Effector CD8-positive, alpha-beta T cell (primary cell): Measurements from ENCODE around the gene SLC2A13.
A peak's percentile ranks its signal among the peaks of the same experiment; 100 is the strongest.

Source experiments
- DNase-seq: peaks from one replicate; lab custom pipeline; 2025; lab: John Stamatoyannopoulos, UW
- total RNA-seq, 4 experiments: gene quantifications; one replicate each; lab custom pipeline; 2026; lab: John Stamatoyannopoulos, UW

The SLC2A13 gene
- 9.4 to 18.2 (median 16.3) reads per million in 4 experiments for total RNA-seq

GRCh38 chr12:40105515-40106201 is at the start of gene SLC2A13:
Gene SLC2A13 (minus strand): TSS chr12:40106081. CDS start chr12:40105808, 273 bp downstream.
- DNase-seq: peak; percentile 63

DNA sequence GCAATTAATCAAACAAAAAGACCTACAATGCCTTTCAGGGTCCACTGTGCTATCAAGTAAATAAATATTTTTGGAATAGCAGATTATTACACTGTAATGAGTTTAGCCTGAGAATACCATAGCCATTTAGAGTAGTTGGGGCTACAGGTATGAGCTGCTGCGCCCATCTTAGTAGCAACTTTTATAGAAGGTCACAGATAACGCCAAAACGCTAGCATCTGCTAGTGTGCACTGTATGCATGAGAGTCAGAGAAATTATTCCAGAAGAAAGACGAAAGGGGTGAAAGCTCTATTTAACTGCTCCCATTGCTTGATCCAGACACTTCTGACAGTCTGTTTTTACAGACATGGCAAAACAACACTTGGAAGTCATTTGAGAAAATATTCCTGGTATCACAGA is 48.5 kb upstream of the SLC2A13 start:
- no peak for DNase-seq

DNA sequence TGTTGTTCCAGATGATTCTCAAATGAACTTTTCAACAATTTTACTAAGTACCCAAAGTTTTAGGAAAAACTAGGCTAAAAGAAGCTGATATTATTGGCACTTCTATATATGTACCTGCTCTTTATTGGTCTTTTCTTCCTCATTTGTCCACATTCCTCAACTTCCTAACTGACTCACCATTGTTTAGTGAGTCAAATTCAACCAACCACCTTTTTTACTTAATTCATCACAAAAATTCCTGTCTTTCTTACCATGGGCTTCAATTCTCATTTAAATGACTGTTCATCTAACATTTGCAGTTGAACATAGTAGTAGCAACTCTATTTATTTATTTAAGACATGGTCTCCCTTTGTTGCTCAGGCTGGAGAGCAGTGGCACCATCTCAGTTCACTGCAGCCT is 47.6 kb upstream of the SLC2A13 start:
- DNase-seq: no peak

DNA sequence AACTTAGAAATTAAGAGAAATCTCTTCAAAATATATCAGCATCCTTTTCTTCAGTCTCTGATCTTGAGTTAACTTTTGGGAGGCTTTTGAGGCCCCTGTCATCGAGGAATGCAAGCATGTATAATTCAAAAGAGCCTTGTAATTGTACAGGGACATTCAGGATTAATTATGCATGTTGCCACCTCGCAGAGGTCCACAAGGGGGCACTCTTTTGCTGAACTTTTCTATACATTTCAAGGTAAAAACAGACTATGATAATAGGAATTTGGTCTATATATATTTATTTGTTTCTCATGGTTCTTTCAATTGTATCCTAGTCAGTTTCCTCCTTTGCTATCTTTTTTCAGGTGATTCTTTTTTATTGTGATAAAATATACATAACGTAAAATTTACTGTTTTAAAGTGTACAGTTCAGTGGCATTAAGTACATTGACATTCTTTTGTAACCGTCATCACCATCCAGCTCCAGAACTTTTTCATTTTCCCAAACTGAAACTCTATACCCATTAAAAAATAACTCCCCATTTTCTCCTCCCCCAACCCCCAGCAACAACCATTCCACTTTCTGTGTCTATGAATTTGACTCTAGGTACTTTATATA is 47.0 kb upstream of the SLC2A13 start:
- no peak for DNase-seq

- DNase-seq: no peak
These were observed 43.9 kb upstream of the SLC2A13 start for GRCh38 chr12:40149673-40150260.

DNA sequence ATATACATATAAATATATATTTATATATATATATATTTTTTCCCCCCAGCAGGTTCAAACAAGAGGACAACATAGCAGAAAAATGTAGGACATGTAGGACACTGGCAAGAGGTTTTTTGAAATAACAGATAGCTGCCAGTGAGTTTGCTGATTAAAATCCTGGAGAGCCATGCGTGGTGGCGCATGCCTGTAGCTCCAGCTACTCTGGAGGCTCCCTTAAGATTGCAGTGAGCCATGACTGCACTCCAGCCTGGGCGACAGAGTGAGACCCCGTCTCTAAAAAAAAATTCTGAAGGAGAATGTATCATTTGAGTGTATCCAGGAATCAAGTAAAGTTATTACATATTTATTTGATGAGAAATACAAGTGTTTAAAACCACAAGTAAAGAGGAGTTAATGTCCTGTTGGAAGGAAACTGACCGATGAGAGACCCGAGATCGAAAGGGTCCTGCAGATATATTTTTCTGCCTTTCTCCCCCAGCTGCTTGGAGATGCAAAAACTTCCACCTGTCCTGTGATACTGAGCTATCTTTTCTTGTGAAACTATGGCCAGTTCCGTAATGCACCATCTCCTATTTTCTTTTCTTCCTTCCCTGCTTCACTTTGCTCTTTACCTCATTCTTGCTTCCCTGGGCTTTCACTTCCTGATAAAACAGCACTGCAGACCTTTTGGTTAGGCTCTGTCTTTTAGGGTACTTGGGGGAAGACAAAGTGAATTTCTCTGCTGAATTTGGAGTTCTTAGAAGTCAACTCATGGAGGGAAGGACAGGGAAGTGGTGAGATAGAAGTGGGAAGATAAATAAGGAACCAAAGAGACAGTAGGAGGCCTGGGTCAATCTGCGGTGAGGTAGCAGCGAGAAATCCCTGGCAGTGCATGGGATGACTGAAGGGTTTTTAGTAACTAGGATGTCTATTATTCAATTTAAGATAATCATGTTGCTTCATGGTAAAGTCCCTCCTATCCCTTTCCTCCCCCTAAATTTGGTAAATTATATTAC is 41.2 kb upstream of the SLC2A13 start:
- no peak for DNase-seq

- DNase-seq: no peak
These were observed 40.0 kb upstream of the SLC2A13 start for GRCh38 chr12:40145896-40146295.

- no peak for DNase-seq
These were observed 38.1 kb upstream of the SLC2A13 start for GRCh38 chr12:40144023-40144422.

DNA sequence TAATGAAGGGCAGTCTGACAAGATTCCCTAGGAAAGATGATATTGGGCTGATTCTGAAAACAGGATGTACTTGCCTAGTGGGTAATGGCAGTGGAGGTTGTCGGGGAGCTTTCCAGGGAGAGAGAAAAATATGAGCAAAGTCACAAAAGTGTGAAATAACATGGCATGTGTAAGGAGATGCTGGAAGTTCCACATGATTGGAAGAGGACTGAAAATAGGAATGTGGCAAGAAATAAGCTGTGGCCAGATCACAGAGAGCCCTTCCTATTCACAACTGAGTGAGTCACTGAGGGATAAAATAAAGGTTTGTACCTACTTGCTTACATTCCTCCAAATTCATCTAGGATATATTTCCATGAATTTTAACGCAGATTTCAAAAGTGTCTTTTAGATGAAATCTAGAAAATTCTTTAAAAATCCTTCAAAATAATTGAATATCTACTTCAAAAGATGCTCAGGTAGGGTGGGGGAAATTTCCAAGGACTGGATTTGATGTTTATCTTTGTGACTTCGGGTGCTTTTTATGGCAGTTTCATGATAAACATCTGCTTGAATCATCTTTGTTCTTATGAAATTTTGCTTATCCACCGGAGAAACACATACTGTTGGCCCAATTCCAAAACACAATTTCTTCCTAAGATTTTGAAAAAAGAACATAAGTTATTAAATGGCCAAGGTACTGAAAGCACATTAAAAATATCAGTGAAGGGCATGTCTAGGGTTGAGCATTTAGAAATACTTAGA is 36.3 kb upstream of the SLC2A13 start:
- no peak for DNase-seq

DNA sequence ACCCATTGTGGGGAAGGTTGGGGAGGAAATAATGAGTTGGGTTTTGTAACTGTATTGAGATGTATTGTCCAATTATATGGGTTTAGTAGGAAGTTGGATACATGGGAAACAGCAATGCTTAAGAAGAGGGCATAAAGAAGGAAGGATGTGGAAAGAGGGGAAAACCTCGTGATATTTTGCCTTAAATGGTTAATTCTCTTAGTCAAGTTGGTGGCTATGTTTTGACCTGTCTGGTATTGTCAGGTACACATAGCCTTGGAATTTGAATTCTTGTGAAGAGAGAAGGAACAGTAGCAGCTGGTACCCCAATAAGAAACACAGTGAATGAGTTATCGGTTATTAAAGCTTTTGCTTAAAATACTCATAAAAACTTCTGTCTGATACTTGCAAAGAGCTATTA is 32.6 kb upstream of the SLC2A13 start:
- DNase-seq: no peak

GRCh38 chr12:40137252-40137651 is 31.4 kb upstream of the SLC2A13 start:
- no peak for DNase-seq

GRCh38 chr12:40127408-40127807 is 21.5 kb upstream of the SLC2A13 start:
- DNase-seq: no peak

DNA sequence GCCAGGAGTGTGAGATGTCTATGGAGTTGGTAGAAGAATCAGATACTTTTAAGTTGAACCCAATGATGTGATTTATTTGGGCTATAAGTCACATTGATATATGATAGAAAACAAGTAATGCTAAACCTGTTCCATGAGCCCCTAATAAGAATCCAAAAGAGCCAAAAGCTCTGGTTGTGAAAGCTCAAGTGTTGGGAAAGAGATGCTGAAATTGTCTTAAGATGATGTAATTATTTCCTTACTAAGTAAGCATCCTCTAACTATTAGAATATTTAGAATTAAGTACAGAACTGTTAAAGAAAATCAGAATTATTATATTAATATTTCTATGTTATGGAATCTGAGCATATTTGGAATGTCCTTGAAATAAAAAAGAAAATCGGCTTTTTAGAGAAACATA is 17.6 kb upstream of the SLC2A13 start:
- no peak for DNase-seq

- DNase-seq: no peak
These were observed 17.0 kb upstream of the SLC2A13 start for GRCh38 chr12:40122842-40123241.

- DNase-seq: no peak
These were observed 11.9 kb upstream of the SLC2A13 start for GRCh38 chr12:40117818-40118217.

DNA sequence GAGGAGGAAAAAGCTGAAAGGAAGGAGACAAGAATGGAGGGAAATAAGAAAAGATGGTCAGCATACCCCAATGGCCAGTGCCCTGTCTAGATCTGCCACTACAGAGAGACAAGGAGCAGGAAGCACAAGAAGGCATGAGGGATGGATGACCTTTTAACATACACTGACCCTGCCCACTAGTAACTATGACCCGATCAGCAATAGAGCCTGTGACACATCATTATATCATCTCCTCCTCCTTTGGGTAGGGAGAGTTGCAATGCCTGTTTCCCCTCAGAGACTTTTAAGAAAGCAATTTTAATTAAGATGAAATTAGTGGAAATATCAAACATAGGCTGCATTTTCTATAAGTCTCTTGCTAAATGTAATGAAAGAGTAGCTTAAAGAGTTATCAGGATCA is 4.7 kb upstream of the SLC2A13 start:
- DNase-seq: no peak

DNA sequence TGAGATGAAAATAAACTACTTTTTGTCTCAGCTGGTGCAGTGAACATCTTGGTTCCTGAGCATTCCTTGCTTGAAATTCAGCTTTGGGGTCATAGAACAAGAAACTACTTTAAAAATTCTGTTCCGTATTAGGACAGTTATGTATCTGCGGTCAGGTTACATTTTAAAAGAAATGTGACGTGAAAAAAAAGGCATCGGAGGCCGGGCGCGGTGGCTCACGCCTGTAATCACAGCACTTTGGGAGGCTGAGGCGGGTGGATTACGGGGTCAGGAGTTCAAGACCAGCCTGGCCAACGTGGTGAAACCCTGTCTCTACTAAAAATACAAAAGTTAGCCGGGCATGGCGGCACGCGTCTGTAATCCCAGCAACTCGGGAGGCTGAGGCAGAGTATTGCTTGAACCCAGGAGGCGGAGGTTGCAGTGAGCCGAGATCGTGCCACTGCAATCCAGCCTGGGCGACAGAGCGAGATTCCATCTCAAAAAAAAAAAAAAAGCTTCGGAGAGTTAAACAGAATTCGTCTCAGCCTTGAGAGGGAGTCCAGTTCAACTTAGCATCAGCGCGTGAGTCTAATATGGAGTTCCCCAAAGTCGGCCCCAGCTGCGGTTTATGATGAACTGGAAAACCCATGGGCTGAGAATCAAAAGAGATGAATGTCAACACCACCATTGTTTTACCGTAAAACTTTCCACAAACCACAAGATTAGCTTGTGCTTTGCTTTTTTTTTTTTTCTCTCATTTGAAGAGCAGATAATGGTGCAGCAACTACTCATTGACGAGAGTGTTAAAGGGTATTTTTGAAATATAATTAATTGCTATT is 2.1 kb upstream of the SLC2A13 start:
- no peak for DNase-seq

DNA sequence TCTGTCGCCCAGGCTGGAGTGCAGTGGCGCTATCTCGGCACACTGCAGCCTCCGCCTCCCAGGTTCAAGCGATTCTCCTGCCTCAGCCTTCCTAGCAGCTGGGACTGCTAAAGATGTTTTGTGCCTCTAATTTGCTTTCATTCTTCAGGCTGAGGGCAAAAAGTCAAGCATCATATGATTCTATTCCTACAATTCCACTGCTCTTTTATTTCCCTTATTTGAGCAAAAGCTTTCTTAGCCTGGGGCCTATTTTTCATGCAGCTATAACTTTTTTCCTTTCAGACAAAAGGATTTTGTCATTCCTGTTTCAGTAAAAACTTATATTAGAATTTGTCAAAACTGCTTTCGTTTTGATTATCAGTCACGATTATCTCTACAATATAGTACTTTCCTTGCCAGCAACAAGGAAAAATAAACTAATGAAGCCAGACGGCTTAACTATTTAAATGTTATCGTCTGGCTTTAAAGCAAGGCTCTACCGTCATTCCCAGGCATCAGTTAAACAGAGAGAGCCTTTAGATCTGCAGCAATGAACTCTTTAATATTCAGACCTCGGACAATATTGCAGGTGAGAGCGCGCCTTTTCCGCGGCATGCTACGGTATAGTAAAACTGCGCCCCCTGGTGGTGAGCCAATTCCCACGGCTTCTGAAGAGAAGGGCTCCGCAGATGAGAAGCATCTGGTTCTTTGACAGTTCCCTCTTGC is 1.4 kb upstream of the SLC2A13 start:
- DNase-seq: peak; percentile 82

DNA sequence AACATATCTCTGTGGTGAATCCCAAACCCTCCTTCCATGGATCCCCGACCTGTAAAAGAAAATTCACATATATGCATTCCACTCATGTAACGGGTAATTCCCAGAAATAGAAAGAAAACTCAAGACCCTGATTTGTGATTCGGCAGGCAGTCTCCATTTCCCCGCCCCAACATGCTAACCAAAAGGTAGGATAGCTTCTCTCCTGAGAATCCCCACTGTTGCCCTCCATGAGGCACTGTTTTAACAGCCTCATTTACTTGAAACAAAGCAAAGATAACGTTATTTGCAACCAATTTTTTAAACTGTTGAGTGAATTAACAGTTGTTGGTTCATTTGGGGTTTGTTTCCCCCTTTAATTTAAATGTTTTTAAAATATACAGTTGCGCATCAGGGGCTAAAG is 774 bp upstream of the SLC2A13 start:
- DNase-seq: no peak

DNA sequence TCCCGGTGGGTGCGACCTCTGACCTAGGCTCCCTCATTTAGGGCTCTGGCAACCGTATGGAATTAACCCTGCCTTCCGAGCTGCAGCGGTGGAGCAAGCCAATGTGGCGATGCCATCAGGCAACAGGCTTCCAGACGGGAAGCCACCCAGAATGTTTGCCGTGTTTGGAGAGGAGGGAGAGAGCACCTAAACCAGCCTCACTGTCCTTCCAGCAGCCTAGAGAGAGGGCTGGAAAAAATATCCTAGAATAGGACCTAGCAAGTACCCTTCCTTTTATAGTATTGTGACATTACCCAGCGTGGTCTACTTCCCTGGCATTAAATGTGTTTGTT is 287 bp upstream of the SLC2A13 start:
- no peak for DNase-seq
